Measurements from ENCODE around the gene PIGV. TPM values are rescaled to one million over a fixed set of nuclear protein-coding genes. Genes with fewer than 3 reads are reported as not detected.

The PIGV gene
- total and polyA plus RNA-seq, 2 of the 4 experiments (the other 2 are of a cell fraction), result 7.2 to 10.6 TPM

DNA sequence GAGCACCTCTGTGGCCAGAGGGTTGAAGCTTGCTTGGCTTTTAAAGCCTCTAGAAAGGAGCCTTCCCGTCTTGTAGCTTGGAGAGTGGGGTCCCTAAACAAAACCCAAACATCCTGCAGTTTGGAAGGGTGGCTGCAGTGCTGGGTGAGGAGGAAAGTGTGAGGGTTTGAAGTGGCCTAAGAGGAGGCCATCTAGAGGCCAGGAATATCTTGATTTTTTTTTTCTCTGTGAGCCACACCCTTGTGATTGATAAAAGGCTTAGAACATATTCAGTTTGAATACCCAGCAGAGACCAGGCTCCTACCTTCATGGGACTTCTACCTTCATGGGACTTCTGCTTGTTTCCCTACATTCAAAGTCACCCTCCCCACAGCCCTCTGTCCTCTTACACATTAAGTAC is 37.3 kb upstream of the PIGV start:
- H3K9ac ChIP-seq (ENCODE audit: low read depth, low read length), result no peak overlapping the region
- intact Hi-C loops (cut with micrococcal nuclease), result no loop called here
- H2BK20ac ChIP-seq (ENCODE audit: low read depth, low read length), result no peak overlapping the region
- no peak overlapping the region for H2BK5ac ChIP-seq (ENCODE audit: low read depth, low read length, poor library complexity, severe bottlenecking)
- H3K79me1 ChIP-seq (ENCODE audit: low read depth in 1 of 2, low read length in 2 of 2), result peaks cover 55 to 86% of the 10 kb centered on the region in 2 experiments
- H4K91ac ChIP-seq (ENCODE audit: insufficient read depth, low read depth, low read length), result no peak overlapping the region
- no peak overlapping the region for H3K4me2 ChIP-seq (ENCODE audit: low read depth, low read length)
- in situ Hi-C loops (cut with MboI; ENCODE audit: low sequenced_read_pairs), result no loop called here
- no peak overlapping the region for H3K14ac ChIP-seq (replicated peaks; ENCODE audit: low read depth, low read length)
- H4K5ac ChIP-seq (ENCODE audit: low read depth, low read length), result no peak overlapping the region
- ChIA-PET POLR2A (ENCODE audit: unreplicated experiment) (no interaction called here), CTCF (no interaction called here)
- no peak overlapping the region for H3K23ac ChIP-seq (ENCODE audit: low read depth, low read length)
- no peak overlapping the region for H3K4ac ChIP-seq (ENCODE audit: low read depth, low read length)
- no peaks in the 10 kb centered on the region for H3K27me3 ChIP-seq (ENCODE audit: control insufficient read depth, insufficient read depth, low read length)
- no peak for TF ChIP-seq NFE2L2 (IDR thresholded peaks at IDR 0.05; ENCODE audit: low read depth, low read length)
- TF ChIP-seq MAFK (IDR thresholded peaks at IDR 0.05; ENCODE audit: low read depth, low read length), result no peak
- TF ChIP-seq RFX5 (IDR thresholded peaks at IDR 0.05; ENCODE audit: low read depth, low read length), result no peak
- TF ChIP-seq, protein P1, sequence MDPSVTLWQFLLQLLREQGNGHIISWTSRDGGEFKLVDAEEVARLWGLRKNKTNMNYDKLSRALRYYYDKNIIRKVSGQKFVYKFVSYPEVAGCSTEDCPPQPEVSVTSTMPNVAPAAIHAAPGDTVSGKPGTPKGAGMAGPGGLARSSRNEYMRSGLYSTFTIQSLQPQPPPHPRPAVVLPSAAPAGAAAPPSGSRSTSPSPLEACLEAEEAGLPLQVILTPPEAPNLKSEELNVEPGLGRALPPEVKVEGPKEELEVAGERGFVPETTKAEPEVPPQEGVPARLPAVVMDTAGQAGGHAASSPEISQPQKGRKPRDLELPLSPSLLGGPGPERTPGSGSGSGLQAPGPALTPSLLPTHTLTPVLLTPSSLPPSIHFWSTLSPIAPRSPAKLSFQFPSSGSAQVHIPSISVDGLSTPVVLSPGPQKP (IDR thresholded peaks at IDR 0.05; ENCODE audit: borderline replicate concordance, low read depth, low read length), result no peak
- no peak for TF ChIP-seq CTCF (conservative IDR thresholded peaks at IDR 0.05; ENCODE audit: low read depth, low read length)
- TF ChIP-seq RCOR1 (IDR thresholded peaks at IDR 0.05; ENCODE audit: insufficient replicate concordance, low read length), result no peak
- H3K4me3 ChIP-seq (ENCODE audit: insufficient read depth, low read depth, low read length), result no peak overlapping the region
- H2AFZ ChIP-seq (replicated peaks; ENCODE audit: low read length, poor library complexity), result no peak overlapping the region
- ATAC-seq (ENCODE audit: low read depth) (no peak), DNase-seq (no peak)
- H3K27ac ChIP-seq (ENCODE audit: insufficient read depth, low read length), result no peak overlapping the region
- WGBS, 2 experiments (ENCODE audit: extremely low coverage in 2 of 2, insufficient read length in 1 of 2), result no CpG with 5 or more reads among the region's 1 CpG
- H4K8ac ChIP-seq (ENCODE audit: low read depth in 2 of 2, low read length in 2 of 2), result no peak overlapping the region
- BruUV-seq (replicated peaks), result no TSS peak
- H3K56ac ChIP-seq (ENCODE audit: extremely low read depth, insufficient read depth, low read length), result no peak overlapping the region
- peaks cover 48% of the 10 kb centered on the region for H4K20me1 ChIP-seq (ENCODE audit: insufficient read depth, low read length)
- H2BK120ac ChIP-seq (ENCODE audit: low read depth, low read length), result no peak overlapping the region
- dilution Hi-C loops (cut with HindIII; ENCODE audit: low sequenced_read_pairs, unreplicated experiment), result no loop called here
- H3K36me3 ChIP-seq (ENCODE audit: control insufficient read depth, insufficient read depth, low read length), result peaks cover 44% of the 10 kb centered on the region
- peaks cover 21% of the 10 kb centered on the region for H3K9me1 ChIP-seq (ENCODE audit: insufficient read depth, low read length)
- no peak overlapping the region for H2AK9ac ChIP-seq (replicated peaks; ENCODE audit: low read depth, low read length, poor library complexity)
- peaks cover 9% of the 10 kb centered on the region for H3K4me1 ChIP-seq (ENCODE audit: control insufficient read depth, insufficient read depth, low read length)
- H2AK5ac ChIP-seq (ENCODE audit: low read depth, low read length), result no peak overlapping the region
- H2BK15ac ChIP-seq (ENCODE audit: low read depth, low read length), result no peak overlapping the region
- H3K18ac ChIP-seq (ENCODE audit: low read depth, low read length), result no peak overlapping the region
- H3K9me3 ChIP-seq (ENCODE audit: control insufficient read depth, insufficient read depth, low read length), result no peaks in the 10 kb centered on the region
